Cerebellar cortex (tissue), 1 donor: Measurements from ENCODE around the gene CXCL12.

Experiments used
- DNase-seq: peaks from one replicate; pipeline ENCODE4 v3.0.0-alpha.2; 2015; ENCODE audit warnings: low spot score

The CXCL12 gene

DNA sequence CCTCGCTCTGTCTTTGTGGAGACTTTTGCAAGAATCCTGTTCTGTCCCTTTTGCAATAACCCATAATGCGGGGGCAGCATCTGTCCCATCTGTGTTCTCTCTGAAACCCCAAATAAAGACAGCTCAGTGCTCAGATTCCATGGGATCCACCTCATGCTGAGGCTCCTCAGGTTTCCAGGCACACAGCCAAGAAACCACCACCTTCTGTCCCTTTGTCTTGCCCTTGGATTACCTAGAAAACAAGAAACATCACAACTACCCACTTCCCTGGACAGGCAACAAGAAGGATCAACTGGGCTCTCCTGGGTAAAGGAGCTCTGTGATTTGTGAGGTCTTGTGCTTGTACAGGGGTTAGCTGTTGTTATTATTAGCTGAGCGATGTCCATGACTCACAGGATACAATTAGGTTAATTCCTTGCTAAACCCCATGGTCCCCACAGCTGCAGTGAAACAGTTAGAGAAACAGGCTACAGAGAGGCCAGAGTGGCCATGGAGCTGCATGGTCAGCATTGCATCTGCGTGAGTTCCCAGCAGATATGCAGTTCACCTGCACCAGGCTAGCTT lies 50.2 kb downstream of the CXCL12 start:
- DNase-seq: no peak

DNA sequence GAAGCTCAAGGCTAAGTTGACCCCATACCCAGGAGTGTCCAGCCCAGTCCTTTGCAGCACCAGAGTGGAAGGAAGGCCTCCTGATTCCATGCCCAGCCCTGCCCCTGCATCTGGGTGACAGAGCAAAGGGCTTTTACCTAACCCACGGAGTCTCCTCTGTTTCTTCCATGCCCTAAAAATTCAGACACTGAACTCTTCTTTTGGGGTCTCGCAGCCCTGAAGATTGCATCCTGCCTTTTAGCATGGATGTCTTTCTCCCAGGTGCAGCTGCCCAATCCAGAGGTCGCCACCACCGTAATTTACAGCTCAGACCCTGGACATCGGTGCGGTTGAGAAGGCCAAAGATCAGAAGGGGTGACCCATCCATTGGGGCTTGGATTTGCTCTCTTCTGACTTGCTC lies 50.8 kb downstream of the CXCL12 start:
- DNase-seq: no peak

DNA sequence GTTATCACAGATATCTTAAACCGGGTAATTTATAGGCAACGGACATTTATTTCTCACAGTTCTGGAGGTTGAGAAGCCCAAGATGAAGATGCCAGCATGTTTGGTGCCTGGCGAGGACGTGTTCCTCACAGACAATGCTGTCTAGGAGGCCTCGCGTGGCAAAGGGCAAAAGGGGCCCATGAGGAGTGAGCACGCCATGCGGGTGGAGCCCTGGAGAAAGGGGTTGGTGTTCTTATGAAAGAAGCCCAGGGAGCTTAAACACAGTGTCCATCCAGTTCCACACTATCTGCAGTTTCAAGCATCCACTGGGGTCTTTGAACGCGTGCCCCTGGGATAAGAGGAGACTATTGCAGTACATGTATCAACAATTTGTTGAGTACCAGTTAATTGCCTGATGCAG lies 51.4 kb downstream of the CXCL12 start:
- no peak for DNase-seq

DNA sequence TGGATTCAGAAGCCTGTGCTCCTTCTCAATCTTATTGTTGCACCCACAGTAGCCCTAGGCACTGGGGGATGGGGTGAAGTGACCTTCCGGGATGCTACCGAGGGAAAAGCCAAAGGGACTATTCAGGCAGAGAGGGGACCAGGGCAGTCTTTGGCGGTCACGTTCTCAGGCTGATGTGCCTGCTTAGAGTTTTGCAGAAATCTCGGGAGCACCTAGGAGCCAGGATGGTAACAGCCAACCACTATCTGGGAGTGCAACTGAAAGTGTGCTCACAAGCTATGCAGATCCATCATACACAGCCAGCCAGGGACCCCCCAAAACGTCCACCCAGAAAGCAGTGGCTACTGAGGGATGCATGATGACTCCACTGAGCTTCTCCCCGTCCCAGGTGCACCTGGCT lies 52.4 kb downstream of the CXCL12 start:
- no peak for DNase-seq

DNA sequence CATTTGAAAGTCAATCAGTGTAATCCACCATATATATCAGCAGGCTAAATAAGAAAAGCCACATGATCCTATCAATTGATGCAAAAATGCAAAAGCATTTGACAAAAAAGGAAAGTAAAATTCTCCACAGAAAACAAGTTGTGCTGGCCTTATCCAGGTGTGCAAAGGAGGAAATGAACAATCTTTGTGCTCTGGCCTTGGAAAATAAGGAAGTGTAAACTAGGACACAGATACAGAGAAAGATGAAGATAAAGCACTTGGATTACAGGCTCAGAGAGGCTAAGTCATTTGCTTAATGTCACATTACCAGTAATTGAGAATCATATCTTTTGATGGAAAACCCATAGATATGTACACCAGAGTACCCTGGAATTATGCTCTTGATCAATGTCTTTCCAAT lies 54.5 kb downstream of the CXCL12 start:
- DNase-seq: no peak

DNA sequence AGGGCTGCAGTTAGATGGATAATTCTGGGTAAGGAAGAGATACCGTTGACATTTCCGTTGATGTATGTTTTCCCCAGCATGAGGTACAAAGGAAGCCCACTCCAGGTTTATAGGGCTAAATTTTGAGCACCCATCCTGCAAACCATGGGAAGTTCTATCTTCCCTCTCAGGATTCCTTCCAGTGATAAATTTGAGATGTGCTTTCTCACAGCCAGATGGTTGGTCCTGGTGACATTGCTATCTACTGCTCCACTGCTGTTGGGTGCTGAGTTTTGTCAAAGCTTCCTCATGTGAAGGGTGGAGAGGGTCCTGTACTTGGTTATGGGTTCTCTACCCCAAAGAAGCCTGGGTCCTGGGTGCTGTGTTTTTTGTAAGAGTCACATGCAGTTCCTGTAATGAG lies 57.4 kb downstream of the CXCL12 start:
- DNase-seq: no peak
